GM13977 (cell line): ENCODE results near the gene PRRG2.

Experiments used
- DNase-seq: peaks from one replicate; pipeline ENCODE4 v3.0.0; 2012; ENCODE audit warnings: low spot score
- in situ Hi-C: fragments of 300-500 bp; cut with MboI; formaldehyde crosslinking; loops from one replicate; pipeline ENCODE4 v1.12.0; 2022; ENCODE audit warnings: low sequenced_read_pairs, low pct_unique_long_range_greater_than_20kb, mixed read lengths, inconsistent platforms; ENCODE audit not compliant: unreplicated experiment
- TF ChIP-seq, protein P1 (sequence below): IDR thresholded peaks from 2 replicates; pipeline ENCODE4 v1.5.1; 2012; ENCODE audit warnings: mild to moderate bottlenecking, control low read depth; ENCODE audit not compliant: insufficient read depth; ENCODE audit errors: extremely low read depth, missing control alignments

PRRG2 gene

DNA sequence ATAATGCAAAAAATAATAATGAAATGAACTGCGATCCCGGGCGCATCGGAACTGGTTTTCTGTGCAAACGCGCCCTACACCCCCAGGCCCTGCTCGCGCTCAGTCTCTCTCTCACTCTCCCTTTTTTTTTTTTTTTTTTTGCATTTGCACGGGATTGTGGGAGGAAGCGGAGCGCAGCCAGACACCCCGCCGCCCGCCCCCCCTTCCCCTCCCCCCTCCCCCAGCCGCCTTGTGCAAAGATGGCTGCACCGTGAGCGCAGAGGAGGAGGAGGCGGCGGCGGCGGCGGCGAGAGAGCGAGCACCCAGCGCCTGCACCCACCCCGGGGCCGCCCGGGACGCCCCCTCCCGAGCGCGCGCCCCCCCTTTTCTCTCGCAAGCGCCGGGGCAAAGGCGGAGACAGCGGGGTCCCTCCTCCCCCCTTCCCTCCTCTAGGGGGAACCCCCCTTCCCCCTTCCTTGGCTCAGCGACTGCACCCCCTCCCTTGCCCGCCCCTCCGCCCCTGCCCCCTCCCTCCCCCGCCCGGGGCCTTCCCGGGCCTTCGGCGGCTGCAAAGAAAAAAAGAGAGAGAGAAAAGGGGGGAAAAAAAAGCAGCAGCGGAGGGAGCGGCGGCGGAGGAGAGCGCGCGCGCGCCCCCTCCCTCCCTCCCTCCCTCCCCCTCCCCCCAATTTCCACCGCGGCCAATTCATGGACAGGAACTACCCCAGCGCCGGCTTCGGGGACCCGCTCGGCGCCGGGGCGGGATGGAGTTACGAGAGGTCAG, 10.0 kb downstream of the PRRG2 start, which contains the start of gene PRR12:
PRR12 (plus strand) TSS at position 212 of the 760 bp plus-strand sequence; CDS start at position 685, 473 bp downstream.
- TF ChIP-seq, protein P1, sequence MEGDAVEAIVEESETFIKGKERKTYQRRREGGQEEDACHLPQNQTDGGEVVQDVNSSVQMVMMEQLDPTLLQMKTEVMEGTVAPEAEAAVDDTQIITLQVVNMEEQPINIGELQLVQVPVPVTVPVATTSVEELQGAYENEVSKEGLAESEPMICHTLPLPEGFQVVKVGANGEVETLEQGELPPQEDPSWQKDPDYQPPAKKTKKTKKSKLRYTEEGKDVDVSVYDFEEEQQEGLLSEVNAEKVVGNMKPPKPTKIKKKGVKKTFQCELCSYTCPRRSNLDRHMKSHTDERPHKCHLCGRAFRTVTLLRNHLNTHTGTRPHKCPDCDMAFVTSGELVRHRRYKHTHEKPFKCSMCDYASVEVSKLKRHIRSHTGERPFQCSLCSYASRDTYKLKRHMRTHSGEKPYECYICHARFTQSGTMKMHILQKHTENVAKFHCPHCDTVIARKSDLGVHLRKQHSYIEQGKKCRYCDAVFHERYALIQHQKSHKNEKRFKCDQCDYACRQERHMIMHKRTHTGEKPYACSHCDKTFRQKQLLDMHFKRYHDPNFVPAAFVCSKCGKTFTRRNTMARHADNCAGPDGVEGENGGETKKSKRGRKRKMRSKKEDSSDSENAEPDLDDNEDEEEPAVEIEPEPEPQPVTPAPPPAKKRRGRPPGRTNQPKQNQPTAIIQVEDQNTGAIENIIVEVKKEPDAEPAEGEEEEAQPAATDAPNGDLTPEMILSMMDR: no peak
- in situ Hi-C loops: no loop called here
- peak; percentile 91 for DNase-seq

DNA sequence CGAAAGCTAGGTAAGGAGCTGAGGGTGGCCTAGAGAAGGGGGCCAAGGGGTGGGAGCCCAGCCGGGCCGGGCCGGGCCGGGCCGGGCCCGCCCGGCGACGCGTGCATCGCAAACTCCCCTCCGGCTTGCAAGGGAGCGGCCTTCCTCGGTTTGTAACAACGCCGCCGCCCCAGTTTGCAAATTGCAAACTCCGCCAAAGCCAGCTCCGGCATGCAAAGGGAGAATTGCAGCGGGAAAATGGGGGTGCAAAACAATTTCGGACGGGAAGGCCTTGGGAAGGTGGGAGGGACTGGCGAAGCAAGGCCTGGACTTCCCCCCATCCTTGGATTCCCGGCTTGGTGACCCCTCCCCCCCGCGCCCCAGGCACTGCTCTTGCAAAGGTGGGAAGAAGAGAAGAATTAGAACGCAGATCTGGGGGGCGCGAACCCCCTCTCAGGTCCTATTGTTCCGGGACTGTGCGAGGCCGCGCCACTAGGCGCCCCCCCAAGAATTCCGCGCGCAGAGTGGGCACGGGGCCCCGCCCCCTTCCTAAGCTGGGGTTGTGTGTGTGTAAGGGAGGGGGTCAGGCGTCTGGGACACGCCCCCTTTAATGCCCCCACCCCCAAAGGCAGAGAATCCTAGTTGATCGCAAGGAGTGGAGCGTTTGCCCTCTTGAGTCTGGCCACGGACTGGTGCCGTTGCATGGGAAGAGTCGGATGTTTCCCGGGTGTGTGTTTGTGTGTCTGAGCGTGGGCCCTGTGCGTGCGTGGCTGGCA, 10.8 kb downstream of the PRRG2 start:
- peak; percentile 48 for DNase-seq
- in situ Hi-C loops: no loop called here
- TF ChIP-seq, protein P1: no peak

DNA sequence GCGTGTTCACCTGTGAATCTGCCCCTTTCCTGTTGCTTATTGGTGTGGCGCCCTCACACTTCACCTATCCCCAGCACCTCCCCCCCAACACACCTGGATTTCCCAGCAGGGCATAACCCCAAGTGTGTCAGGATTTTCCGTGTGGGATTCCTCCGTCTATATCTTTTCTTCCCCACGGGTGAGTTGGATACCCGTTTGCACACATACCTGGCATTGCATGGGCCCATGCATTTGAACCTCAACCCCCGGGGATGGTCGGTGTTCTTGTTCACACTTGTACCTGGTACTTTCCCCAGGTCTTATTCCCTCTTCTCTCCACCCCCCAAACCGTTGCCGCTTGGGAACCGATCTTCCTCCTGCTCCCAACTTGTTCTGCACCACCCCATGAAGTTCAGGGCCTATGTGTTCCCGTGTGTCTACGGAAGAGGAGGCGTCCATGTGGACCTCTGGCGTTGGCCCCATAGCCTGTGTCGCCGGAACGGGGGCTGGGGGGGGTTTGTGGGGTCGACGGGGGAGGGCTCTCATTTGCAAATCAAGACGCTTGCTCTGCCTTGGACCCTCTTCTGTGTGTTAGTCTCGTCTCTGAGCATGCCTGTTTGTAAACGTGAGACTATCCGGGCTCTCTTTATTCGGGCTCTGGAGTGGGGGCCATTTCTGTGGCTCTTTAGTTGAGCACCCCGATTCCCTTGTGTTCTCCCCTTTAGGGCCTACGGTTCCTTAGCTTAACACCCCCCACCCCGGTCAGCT, 11.5 kb downstream of the PRRG2 start:
- TF ChIP-seq, protein P1: no peak
- DNase-seq: peak; percentile 60
- in situ Hi-C loops: no loop called here

DNA sequence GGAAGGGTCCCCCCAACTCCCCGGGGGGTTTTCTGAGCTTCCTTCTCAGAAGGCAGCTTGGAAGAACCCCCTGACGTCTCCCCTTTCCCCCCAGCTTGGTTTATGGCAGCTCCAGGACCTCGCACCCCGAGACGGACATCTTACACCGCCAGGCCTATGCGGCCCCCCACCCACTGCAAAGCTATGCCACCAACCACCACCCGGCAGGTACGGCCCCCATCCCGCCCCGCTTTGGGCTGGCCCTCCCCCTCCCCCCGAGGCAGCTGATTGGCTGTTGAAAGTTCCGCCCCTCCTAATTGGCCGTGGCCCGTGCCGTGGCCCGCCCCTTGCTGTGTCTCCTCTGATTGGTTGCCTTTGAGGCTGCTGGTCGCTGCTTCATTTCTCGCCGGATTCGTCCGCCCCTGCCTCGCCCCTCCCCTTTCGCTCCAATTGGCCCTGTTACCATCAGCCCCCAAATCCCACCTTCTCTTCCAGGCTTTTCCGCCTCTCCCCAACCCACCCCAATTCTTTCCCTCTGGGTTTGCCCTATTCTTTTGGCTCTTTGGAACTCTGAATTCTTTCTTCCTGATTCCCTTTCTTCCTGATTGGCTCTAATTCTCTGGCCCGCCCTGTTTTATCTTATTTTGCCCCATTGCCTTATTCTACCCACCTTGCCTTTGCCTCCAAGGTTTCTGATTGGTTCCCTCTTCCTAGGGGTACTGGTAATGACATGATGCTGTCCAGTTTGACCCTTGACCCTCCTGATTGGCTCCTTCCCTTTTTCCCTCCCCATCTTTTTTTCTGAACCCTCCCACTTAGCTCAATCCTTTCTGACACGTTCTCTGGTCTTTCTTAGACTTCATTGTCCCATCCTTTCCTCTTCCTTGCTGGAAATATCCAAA, 12.4 kb downstream of the PRRG2 start:
- TF ChIP-seq, protein P1: no peak
- in situ Hi-C loops: no loop called here

DNA sequence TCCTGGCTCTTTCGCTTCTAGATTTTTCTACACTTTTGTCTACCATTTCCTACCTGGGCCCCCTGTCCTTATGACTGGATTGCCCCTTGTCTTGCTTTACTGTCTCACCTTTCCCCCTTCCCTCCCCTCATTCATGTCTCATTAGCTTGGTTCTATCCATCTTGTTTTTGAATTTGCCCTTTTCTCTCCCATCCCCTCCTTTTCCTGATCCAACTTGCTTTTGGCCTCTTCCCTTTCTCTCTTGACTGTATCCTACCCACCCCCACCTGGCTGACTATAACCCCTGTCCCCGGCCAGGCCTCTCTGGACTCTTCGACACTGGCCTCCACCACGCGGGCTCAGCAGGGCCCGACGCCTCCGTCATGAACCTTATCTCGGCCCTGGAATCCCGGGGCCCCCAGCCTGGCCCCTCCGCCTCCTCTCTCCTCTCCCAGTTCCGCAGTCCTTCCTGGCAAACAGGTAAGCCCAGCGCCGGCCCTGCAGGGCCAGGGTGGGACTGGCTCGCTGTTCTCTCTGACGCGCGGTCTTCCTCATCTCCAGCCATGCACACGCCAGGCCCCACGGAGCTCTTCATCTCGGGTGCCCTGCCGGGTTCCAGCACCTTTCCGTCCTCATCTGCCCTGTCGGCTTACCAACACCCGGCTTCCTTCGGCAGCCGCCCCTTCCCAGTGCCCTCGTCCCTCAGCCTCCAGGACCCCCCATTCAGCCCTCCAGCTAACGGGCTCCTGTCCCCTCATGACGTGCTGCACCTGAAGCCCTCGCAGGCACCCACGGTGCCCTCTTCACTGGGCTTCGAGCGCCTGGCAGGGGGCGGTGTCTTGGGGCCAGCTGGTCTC, 13.3 kb downstream of the PRRG2 start:
- in situ Hi-C loops: no loop called here
- DNase-seq: no peak
- TF ChIP-seq, protein P1: no peak

More for the DNA sequence above, 12.4 kb downstream of the PRRG2 start:
- DNase-seq: peak; percentile 100
